H9 (cell line): ENCODE data around the gene C1orf226. TPM values are rescaled to one million over a fixed set of nuclear protein-coding genes. Genes with fewer than 3 reads are reported as not detected.

Experiments
- DNase-seq: peaks from one replicate; pipeline ENCODE4 v3.0.0-alpha.2; 2017
- H2AFZ ChIP-seq: one replicate; pipeline ENCODE4 v1.6.1; 2013; ENCODE audit warnings: mild to moderate bottlenecking, low read length, control low read depth, moderate library complexity
- H2AK5ac ChIP-seq: 2 replicates; pipeline ENCODE4 v1.6.1; 2013; ENCODE audit warnings: low read length, control low read depth, mixed read lengths; ENCODE audit not compliant: insufficient read length
- H2BK120ac ChIP-seq: one replicate; pipeline ENCODE4 v1.6.1; 2013; ENCODE audit warnings: low read depth, mild to moderate bottlenecking, low read length, control low read depth, inconsistent platforms; ENCODE audit not compliant: poor library complexity, severe bottlenecking
- H2BK12ac ChIP-seq: 2 replicates; pipeline ENCODE4 v1.6.1; 2013; ENCODE audit warnings: low read length, control low read depth, mixed read lengths, low read depth; ENCODE audit not compliant: insufficient read length
- H2BK15ac ChIP-seq: 2 replicates; pipeline ENCODE4 v1.6.1; 2013; ENCODE audit warnings: low read depth, low read length, control low read depth
- H2BK20ac ChIP-seq: one replicate; pipeline ENCODE4 v1.6.1; 2013; ENCODE audit warnings: low read depth, mild to moderate bottlenecking, low read length, control low read depth, inconsistent platforms; ENCODE audit not compliant: poor library complexity, severe bottlenecking
- H2BK5ac ChIP-seq: 2 replicates; pipeline ENCODE4 v1.6.1; 2013; ENCODE audit warnings: low read length, control low read depth, mixed read lengths; ENCODE audit not compliant: insufficient read length
- H3K14ac ChIP-seq: 2 replicates; pipeline ENCODE4 v1.6.1; 2013; ENCODE audit warnings: low read length, control low read depth; ENCODE audit not compliant: insufficient read depth
- H3K18ac ChIP-seq: 2 replicates; pipeline ENCODE4 v1.6.1; 2013; ENCODE audit warnings: low read depth, mild to moderate bottlenecking, mixed read lengths, low read length, control low read depth; ENCODE audit not compliant: insufficient read length
- H3K23ac ChIP-seq: 2 replicates; pipeline ENCODE4 v1.6.1; 2013; ENCODE audit warnings: low read length, control low read depth, mixed read lengths, low read depth; ENCODE audit not compliant: insufficient read length
- H3K23me2 ChIP-seq: 2 replicates; pipeline ENCODE4 v1.6.1; 2013; ENCODE audit warnings: low read depth, mild to moderate bottlenecking, mixed read lengths, low read length, control low read depth; ENCODE audit not compliant: insufficient read length, poor library complexity, severe bottlenecking
- H3K27ac ChIP-seq: 2 replicates; pipeline ENCODE4 v1.5.1; 2013; ENCODE audit warnings: low read length, control low read depth, mixed read lengths, low read depth; ENCODE audit not compliant: insufficient read length
- H3K27me3 ChIP-seq: 2 replicates; pipeline ENCODE4 v1.6.1; 2013; ENCODE audit warnings: low read length, control low read depth, inconsistent platforms; ENCODE audit not compliant: insufficient read depth
- H3K4ac ChIP-seq: 2 replicates; pipeline ENCODE4 v1.6.1; 2013; ENCODE audit warnings: low read depth, mild to moderate bottlenecking, control low read depth, inconsistent platforms, low read length, moderate library complexity
- H3K4me1 ChIP-seq: 2 replicates; pipeline ENCODE4 v1.6.1; 2013; ENCODE audit warnings: low read length, control low read depth, inconsistent platforms; ENCODE audit not compliant: insufficient read depth
- H3K4me2 ChIP-seq: 2 replicates; pipeline ENCODE4 v1.6.1; 2013; ENCODE audit warnings: low read length, control low read depth, mixed read lengths; ENCODE audit not compliant: insufficient read length, insufficient read depth
- H3K56ac ChIP-seq: 2 replicates; pipeline ENCODE4 v1.6.1; 2013; ENCODE audit warnings: low read depth, mild to moderate bottlenecking, mixed read lengths, low read length, control low read depth; ENCODE audit not compliant: insufficient read length
- H3K79me1 ChIP-seq: 2 replicates; pipeline ENCODE4 v1.6.1; 2013; ENCODE audit warnings: low read depth, mild to moderate bottlenecking, moderate library complexity, low read length, control low read depth, inconsistent platforms; ENCODE audit not compliant: insufficient read depth, poor library complexity, severe bottlenecking
- H3K79me2 ChIP-seq: 2 replicates; pipeline ENCODE4 v1.6.1; 2013; ENCODE audit warnings: low read length, control low read depth, inconsistent platforms; ENCODE audit not compliant: insufficient read depth
- H3K9ac ChIP-seq: 2 replicates; pipeline ENCODE4 v1.6.1; 2013; ENCODE audit warnings: low read length, control low read depth, mixed read lengths; ENCODE audit not compliant: insufficient read length; ENCODE audit errors: extremely low read depth
- H3K9me3 ChIP-seq: one replicate; pipeline ENCODE4 v1.6.1; 2013; ENCODE audit warnings: low read depth, low read length, inconsistent platforms; ENCODE audit not compliant: control insufficient read depth
- H3T11ph ChIP-seq: one replicate; pipeline ENCODE4 v1.6.1; 2013; ENCODE audit warnings: mild to moderate bottlenecking, low read length, control low read depth, inconsistent platforms
- H4K20me1 ChIP-seq: one replicate; pipeline ENCODE4 v1.6.1; 2013; ENCODE audit not compliant: control insufficient read depth, insufficient read length, insufficient read depth
- H4K5ac ChIP-seq: 2 replicates; pipeline ENCODE4 v1.6.1; 2013; ENCODE audit warnings: low read depth, mild to moderate bottlenecking, mixed read lengths, low read length, control low read depth; ENCODE audit not compliant: insufficient read length
- H4K8ac ChIP-seq: replicated peaks from 2 replicates; pipeline ENCODE4 v1.6.1; 2013; ENCODE audit warnings: low read length, control low read depth, mixed read lengths, low read depth; ENCODE audit not compliant: insufficient read length
- H4K91ac ChIP-seq: 2 replicates; pipeline ENCODE4 v1.6.1; 2013; ENCODE audit warnings: low read depth, mild to moderate bottlenecking, moderate library complexity, mixed read lengths, low read length, control low read depth; ENCODE audit not compliant: insufficient read length
- H3K27ac Mint-ChIP-seq, 3 experiments: 2 replicates in 2 of 3; 3 replicates in 1 of 3; pipeline ENCODE4 v1.8.0; 2020 to 2021; ENCODE audit warnings: mixed read lengths in 3 of 3, mild to moderate bottlenecking in 1 of 3, moderate library complexity in 1 of 3
- H3K27me3 Mint-ChIP-seq: 2 replicates; pipeline ENCODE4 v1.8.0; 2021; ENCODE audit warnings: low read depth, mild to moderate bottlenecking, moderate library complexity, mixed read lengths
- H3K36me3 Mint-ChIP-seq, 3 experiments: 2 replicates in 2 of 3; 3 replicates in 1 of 3; pipeline ENCODE4 v1.8.0; 2020 to 2021; ENCODE audit warnings: low read depth in 3 of 3, mixed read lengths in 3 of 3; ENCODE audit not compliant: insufficient read depth in 1 of 3
- H3K4me1 Mint-ChIP-seq, 2 experiments: 2 replicates each; pipeline ENCODE4 v1.8.0; 2020; ENCODE audit warnings: mixed read lengths in 2 of 2
- H3K4me3 Mint-ChIP-seq, 2 experiments: 2 replicates in 1 of 2; 3 replicates in 1 of 2; pipeline ENCODE4 v1.8.0; 2020 to 2021; ENCODE audit warnings: mild to moderate bottlenecking in 2 of 2, mixed read lengths in 2 of 2, moderate library complexity in 1 of 2
- H3K9me3 Mint-ChIP-seq, 2 experiments: 2 replicates in 1 of 2; 3 replicates in 1 of 2; pipeline ENCODE4 v1.8.0; 2020; ENCODE audit warnings: mild to moderate bottlenecking in 2 of 2, mixed read lengths in 2 of 2, moderate library complexity in 1 of 2
- CTCF ChIP-seq: fragments of 200-600 bp; sonication (generic); conservative IDR thresholded peaks from 3 replicates; pipeline ENCODE4 v1.8.0; 2021; ENCODE audit warnings: antibody characterized with exemption, mild to moderate bottlenecking
- WGBS: extraction: QIAGEN DNeasy Blood & Tissue Kit; methylation state at CpG from one replicate; pipeline ENCODE4 v1.1.7; 2013; ENCODE audit warnings: missing lambda C conversion rate, low lambda C conversion rate, mixed read lengths; ENCODE audit not compliant: insufficient read length; ENCODE audit errors: extremely low coverage; 5-methylcytosine and 5-hydroxymethylcytosine counted together
- total RNA-seq: library from RNA; stranded (reverse); gene quantifications from 2 replicates; pipeline ENCODE4 v1.2.1, GENCODE V29; 2021

C1orf226 gene
- total RNA-seq, 1 experiment from 2014 or later = 11.5 TPM

- Histone ChIP-seq H4K5ac (no peak overlapping the region), H3K14ac (peak overlapping the region; percentile 27; the same call in 1 of the 2 replicates), H3K27ac (no peak overlapping the region), H3K27me3 (no peaks in the 10 kb centered on the region), H3T11ph (no peak overlapping the region), H2AFZ (no peak overlapping the region), H3K79me1 (no peaks in the 10 kb centered on the region), H3K4me2 (no peak overlapping the region), H3K23me2 (no peaks in the 10 kb centered on the region), H2BK20ac (no peak overlapping the region), H4K91ac (no peak overlapping the region), H2BK15ac (no peak overlapping the region), H2BK120ac (no peak overlapping the region), H3K9ac (no peak overlapping the region), H4K8ac (no peak overlapping the region), H2AK5ac (no peak overlapping the region), H2BK12ac (no peak overlapping the region), H4K20me1 (no peaks in the 10 kb centered on the region), H3K9me3 (no peaks in the 10 kb centered on the region), H3K79me2 (no peaks in the 10 kb centered on the region), H3K23ac (no peak overlapping the region), H2BK5ac (no peak overlapping the region), H3K56ac (no peak overlapping the region), H3K4me1 (no peaks in the 10 kb centered on the region), H3K4ac (no peak overlapping the region), H3K18ac (no peak overlapping the region)
- Mint-ChIP-seq H3K27me3 (no peaks in the 10 kb centered on the region; the same call in none of the 2 replicates), H3K9me3 (no peaks in the 10 kb centered on the region), H3K4me3 (no peak overlapping the region), H3K36me3 (peaks cover 0 to 8% (median 3%) of the 10 kb centered on the region in 3 experiments; a peak in 4 of 7 replicates), H3K27ac (no peak overlapping the region; a peak in 1 of 7 replicates), H3K4me1 (peaks cover 28 to 36% of the 10 kb centered on the region in 2 experiments)
- no peak for TF ChIP-seq CTCF
- DNase-seq = no peak
- no CpG with 5 or more reads among the region's 11 CpGs for WGBS
Observed at GRCh38 chr1:162389021-162389818, 7.7 kb downstream of the C1orf226 start.
